ENCODE data around the gene PMM1. TPM values are rescaled to one million over a fixed set of nuclear protein-coding genes. Genes with fewer than 3 reads are reported as not detected.

Gene PMM1
- total RNA-seq, 1 donor from 2014 or later = 17.4 TPM

DNA sequence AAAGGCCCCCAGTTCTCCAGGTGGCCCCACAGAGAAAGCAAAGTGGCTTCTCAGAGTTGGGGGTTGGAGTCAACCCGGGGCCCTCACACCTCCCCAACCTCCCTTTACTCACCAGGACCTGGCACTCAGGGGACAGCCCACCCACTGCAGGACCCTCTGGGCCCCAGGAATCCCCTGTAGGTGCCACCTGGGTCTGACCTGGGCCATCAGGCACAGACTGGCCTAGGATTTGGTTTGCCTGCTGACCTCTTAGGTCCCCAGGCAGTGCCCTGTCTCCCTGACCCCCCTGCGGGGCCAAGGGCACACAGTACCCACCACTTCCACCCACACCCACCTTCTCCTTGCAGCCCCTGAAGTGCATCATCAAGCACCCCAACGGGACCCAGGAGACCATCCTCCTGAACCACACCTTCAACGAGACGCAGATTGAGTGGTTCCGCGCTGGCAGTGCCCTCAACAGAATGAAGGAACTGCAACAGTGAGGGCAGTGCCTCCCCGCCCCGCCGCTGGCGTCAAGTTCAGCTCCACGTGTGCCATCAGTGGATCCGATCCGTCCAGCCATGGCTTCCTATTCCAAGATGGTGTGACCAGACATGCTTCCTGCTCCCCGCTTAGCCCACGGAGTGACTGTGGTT is 61.4 kb downstream of the PMM1 start:
- H3K36me3 ChIP-seq (ENCODE audit: control insufficient read depth, insufficient read depth, low read length) = peaks cover 58% of the 10 kb centered on the region
- FAIRE-seq (no peak), DNase-seq (ENCODE audit: low read depth) (no peak)
- TF ChIP-seq, protein P1, sequence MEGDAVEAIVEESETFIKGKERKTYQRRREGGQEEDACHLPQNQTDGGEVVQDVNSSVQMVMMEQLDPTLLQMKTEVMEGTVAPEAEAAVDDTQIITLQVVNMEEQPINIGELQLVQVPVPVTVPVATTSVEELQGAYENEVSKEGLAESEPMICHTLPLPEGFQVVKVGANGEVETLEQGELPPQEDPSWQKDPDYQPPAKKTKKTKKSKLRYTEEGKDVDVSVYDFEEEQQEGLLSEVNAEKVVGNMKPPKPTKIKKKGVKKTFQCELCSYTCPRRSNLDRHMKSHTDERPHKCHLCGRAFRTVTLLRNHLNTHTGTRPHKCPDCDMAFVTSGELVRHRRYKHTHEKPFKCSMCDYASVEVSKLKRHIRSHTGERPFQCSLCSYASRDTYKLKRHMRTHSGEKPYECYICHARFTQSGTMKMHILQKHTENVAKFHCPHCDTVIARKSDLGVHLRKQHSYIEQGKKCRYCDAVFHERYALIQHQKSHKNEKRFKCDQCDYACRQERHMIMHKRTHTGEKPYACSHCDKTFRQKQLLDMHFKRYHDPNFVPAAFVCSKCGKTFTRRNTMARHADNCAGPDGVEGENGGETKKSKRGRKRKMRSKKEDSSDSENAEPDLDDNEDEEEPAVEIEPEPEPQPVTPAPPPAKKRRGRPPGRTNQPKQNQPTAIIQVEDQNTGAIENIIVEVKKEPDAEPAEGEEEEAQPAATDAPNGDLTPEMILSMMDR (IDR thresholded peaks at IDR 0.05; ENCODE audit: insufficient read depth, low read length, severe bottlenecking) = no peak
- H3K4me3 ChIP-seq (ENCODE audit: low read depth, low read length) = no peak overlapping the region
- no peaks in the 10 kb centered on the region for H3K27me3 ChIP-seq (ENCODE audit: control insufficient read depth, insufficient read depth, low read length)

Other genes starting within 250 kb of the PMM1 start
- gene TEF, start 207.9 kb downstream of the PMM1 start, total RNA-seq = 7.6 and 13.2 TPM in 2 replicates
- 6.3 and 11.9 TPM in 2 replicates for gene TOB2, start 143.0 kb downstream of the PMM1 start, total RNA-seq
- 106 and 111 TPM in 2 replicates for gene PHF5A, start 121.1 kb downstream of the PMM1 start, total RNA-seq
- 59.8 and 77.6 TPM in 2 replicates for gene ACO2, start 120.7 kb downstream of the PMM1 start, total RNA-seq
- 14.3 and 28.2 TPM in 2 replicates for gene POLR3H, start 45.4 kb downstream of the PMM1 start, total RNA-seq
- under 0.01 TPM in 1 of 2 replicates, not detected in the other for gene CSDC2, start 28.8 kb downstream of the PMM1 start, total RNA-seq
- 10.8 and 17.5 TPM in 2 replicates for gene DESI1, start 31.2 kb upstream of the PMM1 start, total RNA-seq
- 229 and 266 TPM in 2 replicates for gene XRCC6, start 31.5 kb upstream of the PMM1 start, total RNA-seq
- gene SNU13, start 99.0 kb upstream of the PMM1 start, total RNA-seq = 81.5 and 95.6 TPM in 2 replicates
- 0.13 TPM in 1 of 2 replicates, not detected in the other for gene MEI1, start 109.7 kb upstream of the PMM1 start, total RNA-seq
- gene CCDC134, start 210.8 kb upstream of the PMM1 start, total RNA-seq = 5.4 and 6.1 TPM in 2 replicates
- gene SREBF2, start 243.3 kb upstream of the PMM1 start, total RNA-seq = 44.2 and 66.4 TPM in 2 replicates